Left lung (tissue), 10 donors: ENCODE measurements around the gene DIPK1A. TPM values are rescaled to one million over a fixed set of nuclear protein-coding genes. Genes with fewer than 3 reads are reported as not detected.
"Not testable (repeated sequence)": the region's sequence is repeated elsewhere in the genome, so short reads cannot be mapped to it uniquely, and the experiment has no call there.

ENCODE experiments used
- ATAC-seq: fragments of 200-7000 bp; cut with Tn5 transposase; one replicate; pipeline ENCODE4 v1.9.1; 2020; ENCODE audit warnings: moderate library complexity
- DNase-seq, 4 donors: peaks; one replicate each; pipeline ENCODE4 v3.0.0-alpha.2; 2013 to 2020
- H3K27ac ChIP-seq, 2 donors: fragments of 200-600 bp; sonication (generic) in 1 of 2; one replicate each; pipeline versions ENCODE4 v1.5.0 to v1.8.0; 2020 to 2021
- H3K27me3 ChIP-seq, 2 donors: fragments of 200-600 bp; sonication (generic) in 1 of 2; one replicate each; pipeline versions ENCODE4 v1.5.0 to v1.8.0; 2020 to 2021
- H3K36me3 ChIP-seq, 2 donors: fragments of 200-600 bp; sonication (generic) in 1 of 2; one replicate each; pipeline versions ENCODE4 v1.5.0 to v1.8.0; 2020 to 2021
- H3K4me1 ChIP-seq, 2 donors: fragments of 200-600 bp; one replicate each; pipeline ENCODE4 v1.8.0; 2021
- H3K4me3 ChIP-seq, 2 donors: fragments of 200-600 bp; sonication (generic) in 1 of 2; one replicate each; pipeline versions ENCODE4 v1.5.0 to v1.8.0; 2020 to 2021; ENCODE audit warnings: mild to moderate bottlenecking in 1 of 2
- H3K9me3 ChIP-seq, 2 donors: fragments of 200-600 bp; sonication (generic) in 1 of 2; one replicate each; pipeline versions ENCODE4 v1.5.0 to v1.8.0; 2020 to 2021
- intact Hi-C, 2 donors: fragments of 100-400 bp; cut with DNase I; formaldehyde crosslinking; loops; one replicate each; pipeline versions ENCODE4 v1.11.2 to v1.14.2; 2022
- polyA plus RNA-seq, 6 donors: library from polyadenylated mRNA; unstranded; fragments of 120-200 nt; gene quantifications; one replicate each; pipeline ENCODE4 v1.2.1, GENCODE V29; 2013; ENCODE audit not compliant: insufficient read length in 6 of 6
- total RNA-seq, 2 donors: library from RNA; stranded (reverse); fragmentation: NEBNext Ultra II Directional; extraction: Animal tissue kit (Norgen Biotek cat#: 25700); gene quantifications; one replicate each; pipeline ENCODE4 v1.2.1, GENCODE V29; 2021
- TF ChIP-seq, protein P1 (sequence below), 2 donors: fragments of 200-600 bp; sonication (generic) in 1 of 2; IDR thresholded peaks; one replicate each; pipeline versions ENCODE4 v1.5.0 to v1.8.0; 2021; ENCODE audit warnings: antibody characterized with exemption in 2 of 2
- donor health status: DM: no; HTN: yes; CAD: no.
- donor health status: DM: no; HTN: no; CAD: no.

The DIPK1A gene
- total and polyA plus RNA-seq, 8 donors: 6.8 to 14.8 (median 10.2) TPM

DNA sequence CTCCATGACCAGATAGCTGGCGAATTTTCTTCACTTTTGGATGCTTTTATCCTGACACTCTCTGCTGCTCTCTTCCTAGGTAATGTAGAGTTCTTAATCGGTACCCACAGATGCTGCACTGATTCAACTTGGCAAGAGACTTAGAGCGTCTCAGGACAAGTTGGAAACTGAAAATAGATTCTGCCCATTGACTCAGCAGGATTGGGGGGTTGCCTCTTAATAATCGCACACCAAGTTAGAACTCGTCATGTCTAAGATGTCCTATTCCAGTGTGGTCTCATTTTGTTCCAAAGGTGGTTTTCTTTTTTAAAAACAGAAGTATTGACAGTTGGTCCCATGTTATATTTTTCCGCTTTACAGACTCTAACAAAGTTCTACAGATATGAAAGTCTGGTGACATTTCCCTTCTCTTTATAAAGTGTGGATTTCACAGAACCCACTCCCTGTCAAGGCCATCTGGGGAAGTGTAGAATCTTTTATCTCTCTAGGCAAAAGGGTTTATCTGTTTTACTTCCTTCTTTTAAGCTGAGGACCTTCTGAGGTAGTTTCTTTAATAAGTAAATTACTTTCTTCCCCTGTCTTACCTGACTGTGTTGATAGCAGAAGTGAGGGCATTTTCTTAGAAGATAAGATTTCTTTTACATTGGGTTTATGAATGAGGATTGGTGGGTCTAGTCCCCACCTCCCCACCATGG, 12.1 kb upstream of the DIPK1A start:
- H3K9me3 ChIP-seq: no peaks in the 10 kb centered on the region

DNA sequence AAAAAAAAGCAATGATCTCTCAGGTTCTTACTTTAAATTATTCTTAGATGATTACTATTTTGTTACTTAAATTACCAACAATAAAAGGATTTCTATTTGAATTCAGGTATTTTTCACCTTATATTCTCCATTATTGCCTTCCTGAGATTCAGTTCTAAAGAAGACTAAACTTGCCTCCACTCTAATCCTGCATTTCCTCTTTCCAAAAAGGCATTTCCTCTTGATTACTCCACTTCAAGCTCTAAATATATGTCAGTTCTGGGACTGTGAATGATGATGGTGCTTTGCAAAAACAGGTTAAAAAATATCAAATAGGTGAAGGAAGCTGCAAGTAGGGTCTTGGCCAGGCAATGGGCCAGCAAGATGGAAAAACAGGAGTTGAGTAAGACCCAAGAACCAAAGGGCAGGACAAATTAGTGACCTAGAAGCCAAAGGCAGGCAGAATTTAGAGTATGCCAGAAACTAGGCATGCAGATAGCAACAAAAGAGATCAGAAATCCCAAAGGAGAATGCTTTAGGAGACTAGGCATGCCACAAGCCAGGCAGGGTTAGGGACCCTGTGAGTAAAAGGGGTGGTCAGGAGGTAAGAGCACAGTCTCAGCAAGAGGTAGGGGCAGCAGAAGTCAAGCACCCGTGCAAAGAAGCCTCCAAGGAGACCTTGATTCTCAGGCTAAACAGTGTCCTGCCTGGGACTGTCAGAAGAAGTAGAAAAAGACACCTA, 11.3 kb upstream of the DIPK1A start:
- H3K27me3 ChIP-seq: no peaks in the 10 kb centered on the region
- no peak for ATAC-seq
- no peaks in the 10 kb centered on the region for H3K36me3 ChIP-seq
- DNase-seq: no peak
- no peak overlapping the region for H3K27ac ChIP-seq
- H3K4me3 ChIP-seq: no peak overlapping the region
- H3K9me3 ChIP-seq: no peaks in the 10 kb centered on the region
- intact Hi-C loops: no loop called here
- peaks cover 0 to 22% of the 10 kb centered on the region in 2 donors for H3K4me1 ChIP-seq
- TF ChIP-seq, protein P1, sequence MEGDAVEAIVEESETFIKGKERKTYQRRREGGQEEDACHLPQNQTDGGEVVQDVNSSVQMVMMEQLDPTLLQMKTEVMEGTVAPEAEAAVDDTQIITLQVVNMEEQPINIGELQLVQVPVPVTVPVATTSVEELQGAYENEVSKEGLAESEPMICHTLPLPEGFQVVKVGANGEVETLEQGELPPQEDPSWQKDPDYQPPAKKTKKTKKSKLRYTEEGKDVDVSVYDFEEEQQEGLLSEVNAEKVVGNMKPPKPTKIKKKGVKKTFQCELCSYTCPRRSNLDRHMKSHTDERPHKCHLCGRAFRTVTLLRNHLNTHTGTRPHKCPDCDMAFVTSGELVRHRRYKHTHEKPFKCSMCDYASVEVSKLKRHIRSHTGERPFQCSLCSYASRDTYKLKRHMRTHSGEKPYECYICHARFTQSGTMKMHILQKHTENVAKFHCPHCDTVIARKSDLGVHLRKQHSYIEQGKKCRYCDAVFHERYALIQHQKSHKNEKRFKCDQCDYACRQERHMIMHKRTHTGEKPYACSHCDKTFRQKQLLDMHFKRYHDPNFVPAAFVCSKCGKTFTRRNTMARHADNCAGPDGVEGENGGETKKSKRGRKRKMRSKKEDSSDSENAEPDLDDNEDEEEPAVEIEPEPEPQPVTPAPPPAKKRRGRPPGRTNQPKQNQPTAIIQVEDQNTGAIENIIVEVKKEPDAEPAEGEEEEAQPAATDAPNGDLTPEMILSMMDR (IDR thresholded peaks at IDR 0.05): no peak

More for the DNA sequence above, 12.1 kb upstream of the DIPK1A start:
- Histone ChIP-seq H3K36me3 (no peaks in the 10 kb centered on the region), H3K27ac (no peak overlapping the region), H3K4me3 (no peak overlapping the region), H3K4me1 (peaks cover 0 to 22% of the 10 kb centered on the region in 2 donors), H3K27me3 (no peaks in the 10 kb centered on the region)
- DNase-seq (no peak), ATAC-seq (no peak)
- TF ChIP-seq, protein P1 (IDR thresholded peaks at IDR 0.05): no peak
- intact Hi-C loops: no loop called here

DNA sequence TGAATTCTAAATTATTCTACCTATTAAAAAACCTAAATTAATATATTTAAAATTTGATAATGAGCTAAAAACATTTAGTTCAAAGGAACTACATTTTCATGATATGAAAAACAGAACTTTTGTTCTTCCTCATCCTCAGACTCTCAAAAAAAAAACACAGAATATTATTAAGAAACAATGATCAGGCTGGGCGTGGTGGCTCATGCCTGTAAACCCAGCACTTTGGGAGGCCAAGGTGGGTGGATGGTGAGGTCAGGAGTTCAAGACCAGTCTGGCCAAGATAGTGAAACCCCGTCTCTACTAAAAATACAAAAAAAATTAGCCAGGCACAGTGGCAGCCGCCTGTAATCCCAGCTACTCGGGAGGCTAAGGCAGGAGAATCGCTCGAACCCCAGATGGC, 10.7 kb upstream of the DIPK1A start:
- intact Hi-C loops, H3K27ac ChIP-seq, H3K27me3 ChIP-seq, H3K4me3 ChIP-seq, ATAC-seq, DNase-seq, H3K9me3 ChIP-seq, H3K36me3 ChIP-seq: not testable (repeated sequence)
- H3K4me1 ChIP-seq: peaks cover 0 to 22% of the 10 kb centered on the region in 2 donors

DNA sequence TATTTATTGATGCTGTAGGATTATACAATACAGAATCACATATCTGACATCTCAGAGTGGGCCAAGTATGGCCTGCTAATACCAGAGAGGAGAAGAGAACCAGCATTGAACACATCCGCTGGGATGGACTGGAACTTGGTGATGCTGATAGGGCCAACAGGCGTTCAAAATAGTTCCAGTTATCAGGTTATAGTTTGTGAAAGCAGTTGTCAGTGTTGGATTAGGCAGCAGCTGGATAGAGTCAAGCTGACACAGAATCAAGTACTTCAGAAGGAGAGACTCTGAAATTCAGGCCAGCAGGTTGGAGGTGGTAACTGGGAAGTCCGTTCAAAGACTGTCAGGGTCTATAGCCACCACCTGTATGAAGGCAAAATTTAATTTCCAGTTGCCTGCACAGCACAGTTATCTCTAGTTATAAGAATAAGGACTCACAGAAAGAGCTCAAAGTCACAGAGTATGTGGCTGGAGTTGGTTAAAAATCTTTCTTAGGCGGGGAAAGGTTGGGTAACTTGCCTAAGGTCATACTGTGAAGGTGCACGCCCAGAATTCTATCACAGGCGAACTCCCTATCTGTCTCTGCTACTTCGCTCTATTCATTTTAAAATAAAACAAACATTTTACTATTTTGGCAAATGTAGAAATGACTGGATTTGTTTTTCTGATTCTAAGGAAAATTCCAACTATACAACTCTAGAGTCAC, 9.9 kb upstream of the DIPK1A start:
- intact Hi-C loops: no loop called here
- Histone ChIP-seq H3K4me1 (peaks cover 0 to 22% of the 10 kb centered on the region in 2 donors), H3K9me3 (no peaks in the 10 kb centered on the region), H3K4me3 (no peak overlapping the region), H3K27me3 (no peaks in the 10 kb centered on the region), H3K27ac (no peak overlapping the region), H3K36me3 (no peaks in the 10 kb centered on the region)
- ATAC-seq: no peak
- TF ChIP-seq, protein P1 (IDR thresholded peaks at IDR 0.05): no peak
- no peak for DNase-seq

DNA sequence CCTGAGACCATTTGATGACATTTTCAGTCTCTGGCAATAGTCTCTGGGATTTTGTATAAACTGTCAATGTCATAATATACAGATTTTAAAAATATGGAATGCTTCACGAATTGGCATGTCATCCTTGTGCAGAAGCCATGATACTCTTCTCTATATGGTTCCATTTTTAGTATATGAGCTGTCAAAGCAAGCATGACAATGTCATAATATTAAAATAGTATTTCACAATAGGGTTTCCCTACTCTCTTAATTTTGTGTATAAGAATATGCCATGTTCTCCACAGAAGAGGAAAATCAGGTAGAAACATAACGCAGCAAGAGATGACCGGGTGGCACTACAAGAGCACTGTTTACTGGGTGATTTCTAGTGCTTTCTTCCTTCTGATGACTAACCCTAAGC, 8.3 kb upstream of the DIPK1A start:
- peaks cover 0 to 17% of the 10 kb centered on the region in 2 donors for H3K4me1 ChIP-seq
- ATAC-seq: no peak
- intact Hi-C loops: no loop called here

More for the DNA sequence above, 8.3 kb upstream of the DIPK1A start:
- TF ChIP-seq, protein P1 (IDR thresholded peaks at IDR 0.05): no peak
- no peaks in the 10 kb centered on the region for H3K9me3 ChIP-seq
- H3K27me3 ChIP-seq: no peaks in the 10 kb centered on the region
- H3K4me3 ChIP-seq: no peak overlapping the region
- no peak for DNase-seq
- no peak overlapping the region for H3K27ac ChIP-seq
- H3K36me3 ChIP-seq: no peaks in the 10 kb centered on the region
